ENCODE measurements around the gene SPATA31C2.
"Not testable (repeated sequence)": the region's sequence is repeated elsewhere in the genome, so short reads cannot be mapped to it uniquely, and the experiment has no call there.

Gene SPATA31C2

GRCh38 chr9:88138375-88138774 is at the start of gene SPATA31C2:
Gene SPATA31C2 (minus strand): TSS chr9:88138475. CDS start chr9:88138446, 29 bp downstream.
- DNase-seq (ENCODE audit: low read depth), result not testable (repeated sequence)

- DNase-seq (ENCODE audit: low read depth), result peak; percentile 9
These were observed 49.4 kb upstream of the SPATA31C2 start for GRCh38 chr9:88187631-88188030.

- no peak for DNase-seq (ENCODE audit: low read depth)
These were observed 48.3 kb upstream of the SPATA31C2 start for GRCh38 chr9:88186495-88187110.

- peak; percentile 1 for DNase-seq (ENCODE audit: low read depth)
These were observed 46.7 kb upstream of the SPATA31C2 start for GRCh38 chr9:88184976-88185375.

- DNase-seq (ENCODE audit: low read depth), result peak; percentile 23
These were observed 45.7 kb upstream of the SPATA31C2 start for GRCh38 chr9:88183798-88184495.

- no peak for DNase-seq (ENCODE audit: low read depth)
These were observed 44.2 kb upstream of the SPATA31C2 start for GRCh38 chr9:88182501-88182900.

GRCh38 chr9:88180081-88180765 is 41.9 kb upstream of the SPATA31C2 start:
- no peak for DNase-seq (ENCODE audit: low read depth)

- DNase-seq (ENCODE audit: low read depth), result no peak
These were observed 40.8 kb upstream of the SPATA31C2 start for GRCh38 chr9:88179062-88179521.

- DNase-seq (ENCODE audit: low read depth), result no peak
These were observed 40.4 kb upstream of the SPATA31C2 start for GRCh38 chr9:88178641-88179040.

GRCh38 chr9:88177371-88177770 is 39.1 kb upstream of the SPATA31C2 start:
- no peak for DNase-seq (ENCODE audit: low read depth)

GRCh38 chr9:88174324-88174723 is 36.0 kb upstream of the SPATA31C2 start:
- no peak for DNase-seq (ENCODE audit: low read depth)

GRCh38 chr9:88173378-88173999 is 35.2 kb upstream of the SPATA31C2 start:
- DNase-seq (ENCODE audit: low read depth), result peak; percentile 81

- DNase-seq (ENCODE audit: low read depth), result no peak
These were observed 31.4 kb upstream of the SPATA31C2 start for GRCh38 chr9:88169700-88170099.

- DNase-seq (ENCODE audit: low read depth), result no peak
These were observed 30.3 kb upstream of the SPATA31C2 start for GRCh38 chr9:88168564-88168963.

- DNase-seq (ENCODE audit: low read depth), result no peak
These were observed 28.4 kb upstream of the SPATA31C2 start for GRCh38 chr9:88166660-88167059.

GRCh38 chr9:88164850-88165249 is 26.6 kb upstream of the SPATA31C2 start:
- DNase-seq (ENCODE audit: low read depth), result no peak

- DNase-seq (ENCODE audit: low read depth), result no peak
These were observed 22.9 kb upstream of the SPATA31C2 start for GRCh38 chr9:88161144-88161543.

GRCh38 chr9:88143957-88144625 is 5.8 kb upstream of the SPATA31C2 start:
- DNase-seq (ENCODE audit: low read depth), result no peak

GRCh38 chr9:88143179-88143578 is 4.9 kb upstream of the SPATA31C2 start:
- DNase-seq (ENCODE audit: low read depth), result no peak

- DNase-seq (ENCODE audit: low read depth), result not testable (repeated sequence)
These were observed 4.7 kb downstream of the SPATA31C2 start for GRCh38 chr9:88133552-88133951.

GRCh38 chr9:88129556-88129955 is 8.7 kb downstream of the SPATA31C2 start:
- DNase-seq (ENCODE audit: low read depth), result not testable (repeated sequence)
